ENCODE measurements around the gene CEACAM3. TPM values are rescaled to one million over a fixed set of nuclear protein-coding genes. Genes with fewer than 3 reads are reported as not detected.

CEACAM3 gene
- total and polyA plus RNA-seq, 9 of the 15 experiments (the other 6 are each of a cell fraction or from before 2014, with no cell fraction given): not detected

DNA sequence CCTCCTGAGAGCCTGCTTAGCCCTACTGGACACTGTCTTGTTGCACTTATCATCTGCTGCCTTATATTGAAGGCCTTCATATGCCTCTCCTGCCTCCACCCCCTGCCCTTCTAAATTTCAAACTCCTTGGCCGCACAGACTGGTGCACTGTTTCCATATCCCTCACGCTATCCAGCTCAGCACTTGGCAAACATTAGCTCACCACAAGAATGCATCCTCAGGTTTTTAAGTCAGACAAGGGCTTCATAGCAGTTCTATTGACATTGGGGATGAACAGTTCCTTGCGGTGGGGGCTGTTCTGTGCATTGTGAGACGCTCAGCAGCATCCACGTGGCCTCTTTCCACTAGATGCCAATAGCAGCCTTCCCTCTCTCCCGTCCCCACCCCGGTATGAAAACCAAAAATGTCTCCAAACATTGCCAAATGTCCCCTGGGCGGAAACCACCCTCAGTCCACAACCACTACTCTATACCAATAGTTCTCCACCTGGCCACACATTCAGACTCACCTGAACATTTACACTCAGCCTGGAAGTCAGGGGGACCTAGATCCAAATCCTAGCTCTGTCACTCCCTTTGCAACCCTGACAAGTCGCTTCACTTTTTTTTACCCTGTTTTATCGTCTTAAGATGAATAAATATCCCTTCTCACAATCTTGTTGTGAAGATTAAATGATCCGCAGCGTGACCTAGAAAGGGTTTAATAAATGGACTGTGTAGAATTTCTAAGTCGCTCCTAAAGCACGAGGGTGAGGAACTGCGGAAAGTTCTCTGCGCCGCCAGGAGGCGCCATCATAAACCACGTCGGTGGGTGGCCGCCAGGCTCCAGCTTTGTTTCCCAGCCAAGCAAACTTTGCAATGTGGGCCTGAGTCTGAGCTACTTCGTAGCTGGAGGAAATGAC lies 3.6 kb upstream of the CEACAM3 start (continued):
- TF ChIP-seq, protein P1, sequence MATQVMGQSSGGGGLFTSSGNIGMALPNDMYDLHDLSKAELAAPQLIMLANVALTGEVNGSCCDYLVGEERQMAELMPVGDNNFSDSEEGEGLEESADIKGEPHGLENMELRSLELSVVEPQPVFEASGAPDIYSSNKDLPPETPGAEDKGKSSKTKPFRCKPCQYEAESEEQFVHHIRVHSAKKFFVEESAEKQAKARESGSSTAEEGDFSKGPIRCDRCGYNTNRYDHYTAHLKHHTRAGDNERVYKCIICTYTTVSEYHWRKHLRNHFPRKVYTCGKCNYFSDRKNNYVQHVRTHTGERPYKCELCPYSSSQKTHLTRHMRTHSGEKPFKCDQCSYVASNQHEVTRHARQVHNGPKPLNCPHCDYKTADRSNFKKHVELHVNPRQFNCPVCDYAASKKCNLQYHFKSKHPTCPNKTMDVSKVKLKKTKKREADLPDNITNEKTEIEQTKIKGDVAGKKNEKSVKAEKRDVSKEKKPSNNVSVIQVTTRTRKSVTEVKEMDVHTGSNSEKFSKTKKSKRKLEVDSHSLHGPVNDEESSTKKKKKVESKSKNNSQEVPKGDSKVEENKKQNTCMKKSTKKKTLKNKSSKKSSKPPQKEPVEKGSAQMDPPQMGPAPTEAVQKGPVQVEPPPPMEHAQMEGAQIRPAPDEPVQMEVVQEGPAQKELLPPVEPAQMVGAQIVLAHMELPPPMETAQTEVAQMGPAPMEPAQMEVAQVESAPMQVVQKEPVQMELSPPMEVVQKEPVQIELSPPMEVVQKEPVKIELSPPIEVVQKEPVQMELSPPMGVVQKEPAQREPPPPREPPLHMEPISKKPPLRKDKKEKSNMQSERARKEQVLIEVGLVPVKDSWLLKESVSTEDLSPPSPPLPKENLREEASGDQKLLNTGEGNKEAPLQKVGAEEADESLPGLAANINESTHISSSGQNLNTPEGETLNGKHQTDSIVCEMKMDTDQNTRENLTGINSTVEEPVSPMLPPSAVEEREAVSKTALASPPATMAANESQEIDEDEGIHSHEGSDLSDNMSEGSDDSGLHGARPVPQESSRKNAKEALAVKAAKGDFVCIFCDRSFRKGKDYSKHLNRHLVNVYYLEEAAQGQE (IDR thresholded peaks at IDR 0.05; ENCODE audit: borderline replicate concordance): peak; percentile 49; the same call in 1 of the 2 replicates
- TF ChIP-seq, protein P1 (CRISPR knock-in tag; IDR thresholded peaks at IDR 0.05; ENCODE audit: low read depth): no peak
- peak in 1 of 2 experiments; percentile 67; a peak in 3 of 4 replicates for TF ChIP-seq RAD21 (CRISPR knock-in tag; conservative IDR thresholded peaks at IDR 0.05 in 1 of 2, IDR thresholded peaks at IDR 0.05 in 1 of 2)
- peak; percentile 76 for TF ChIP-seq SMC3 (conservative IDR thresholded peaks at IDR 0.05; ENCODE audit: insufficient read depth, low read depth, low read length)
- TF ChIP-seq SPI1 (IDR thresholded peaks at IDR 0.05; ENCODE audit: borderline replicate concordance, low read depth, low read length): peak; percentile 71; the same call in 1 of the 2 replicates

Data from K562 (cell line).